IMR-90 (cell line): Measurements from ENCODE around the gene RIF1. TPM values are rescaled to one million over a fixed set of nuclear protein-coding genes. Genes with fewer than 3 reads are reported as not detected.

ENCODE experiments used
- ATAC-seq: fragments of 200-7000 bp; cut with Tn5 transposase; 2 replicates; pipeline ENCODE4 v1.9.1; 2020; ENCODE audit warnings: low read depth, mild to moderate bottlenecking, moderate library complexity
- BruUV-seq: library from RNA; stranded (reverse); fragments of 400-500 nt; replicated peaks from 2 replicates; lab custom pipeline; 2021; lab: Mats Ljungman, UMichigan
- CTCF ChIA-PET: fragments of 300-600 bp; formaldehyde crosslinking; extraction: SDS; loops from one replicate; lab custom pipeline; 2021; ENCODE audit warnings: antibody characterized with exemption; lab: Yijun Ruan, JAX
- POLR2A ChIA-PET: fragments of 300-600 bp; sonication (Branson Sonifier 250); formaldehyde crosslinking; loops from one replicate; lab custom pipeline; 2022; ENCODE audit warnings: antibody characterized with exemption; ENCODE audit not compliant: unreplicated experiment; lab: Charles Lee
- DNase-seq: peaks from one replicate; pipeline ENCODE4 v3.0.0; 2013
- H2AFZ ChIP-seq: replicated peaks from 2 replicates; pipeline ENCODE3; 2013; ENCODE audit warnings: low read length, mild to moderate bottlenecking; ENCODE audit not compliant: poor library complexity
- H2AK5ac ChIP-seq: 2 replicates; pipeline ENCODE4 v1.6.1; 2013; ENCODE audit warnings: low read depth, low read length, inconsistent platforms
- H2AK9ac ChIP-seq: replicated peaks from 2 replicates; pipeline ENCODE3; 2013; ENCODE audit warnings: mild to moderate bottlenecking, low read depth, low read length, moderate library complexity; ENCODE audit not compliant: poor library complexity
- H2BK120ac ChIP-seq: 2 replicates; pipeline ENCODE4 v1.6.1; 2013; ENCODE audit warnings: low read depth, low read length, inconsistent platforms
- H2BK15ac ChIP-seq: 3 replicates; pipeline ENCODE4 v1.6.1; 2013; ENCODE audit warnings: low read depth, low read length, inconsistent platforms
- H2BK20ac ChIP-seq: 2 replicates; pipeline ENCODE4 v1.6.1; 2013; ENCODE audit warnings: low read depth, mild to moderate bottlenecking, inconsistent platforms, low read length, moderate library complexity
- H2BK5ac ChIP-seq: 2 replicates; pipeline ENCODE4 v1.6.1; 2013; ENCODE audit warnings: mild to moderate bottlenecking, low read depth, low read length, inconsistent platforms; ENCODE audit not compliant: poor library complexity, severe bottlenecking
- H3K14ac ChIP-seq: replicated peaks from 2 replicates; pipeline ENCODE4 v1.6.1; 2013; ENCODE audit warnings: low read depth, low read length, inconsistent platforms
- H3K18ac ChIP-seq: 2 replicates; pipeline ENCODE4 v1.6.1; 2013; ENCODE audit warnings: low read depth, low read length, control low read depth
- H3K23ac ChIP-seq: 2 replicates; pipeline ENCODE4 v1.6.1; 2013; ENCODE audit warnings: low read depth, low read length, inconsistent platforms
- H3K27ac ChIP-seq: 2 replicates; pipeline ENCODE4 v1.5.1; 2013; ENCODE audit warnings: mild to moderate bottlenecking, control low read depth, low read length; ENCODE audit not compliant: insufficient read depth
- H3K27me3 ChIP-seq: 2 replicates; pipeline ENCODE4 v1.6.1; 2013; ENCODE audit warnings: low read length; ENCODE audit not compliant: control insufficient read depth, insufficient read depth
- H3K36me3 ChIP-seq: 2 replicates; pipeline ENCODE4 v1.6.1; 2013; ENCODE audit warnings: low read length, mixed read lengths; ENCODE audit not compliant: control insufficient read depth, insufficient read depth
- H3K4ac ChIP-seq: 2 replicates; pipeline ENCODE4 v1.6.1; 2013; ENCODE audit warnings: low read depth, low read length, inconsistent platforms
- H3K4me1 ChIP-seq: 2 replicates; pipeline ENCODE4 v1.6.1; 2013; ENCODE audit warnings: low read length, mixed read lengths; ENCODE audit not compliant: control insufficient read depth, insufficient read depth
- H3K4me2 ChIP-seq: 2 replicates; pipeline ENCODE4 v1.6.1; 2013; ENCODE audit warnings: low read depth, mild to moderate bottlenecking, control low read depth, low read length, moderate library complexity
- H3K4me3 ChIP-seq: 2 replicates; pipeline ENCODE4 v1.5.1; 2013; ENCODE audit warnings: low read depth, mild to moderate bottlenecking, control low read depth, low read length, moderate library complexity; ENCODE audit not compliant: insufficient read depth
- H3K56ac ChIP-seq: 2 replicates; pipeline ENCODE4 v1.6.1; 2013; ENCODE audit warnings: low read length, inconsistent platforms; ENCODE audit not compliant: insufficient read depth; ENCODE audit errors: extremely low read depth
- H3K79me1 ChIP-seq, 2 experiments: 2 replicates each; pipeline ENCODE4 v1.6.1; 2013; ENCODE audit warnings: low read length in 2 of 2, inconsistent platforms in 1 of 2, low read depth in 1 of 2
- H3K9ac ChIP-seq: 2 replicates; pipeline ENCODE4 v1.6.1; 2013; ENCODE audit warnings: low read depth, low read length, control low read depth
- H3K9me1 ChIP-seq: 2 replicates; pipeline ENCODE4 v1.6.1; 2013; ENCODE audit warnings: low read length, inconsistent platforms; ENCODE audit not compliant: insufficient read depth
- H3K9me3 ChIP-seq: 2 replicates; pipeline ENCODE4 v1.6.1; 2013; ENCODE audit warnings: low read length; ENCODE audit not compliant: control insufficient read depth, insufficient read depth
- H4K20me1 ChIP-seq: 2 replicates; pipeline ENCODE4 v1.6.1; 2013; ENCODE audit warnings: low read length, inconsistent platforms; ENCODE audit not compliant: insufficient read depth
- H4K5ac ChIP-seq: 2 replicates; pipeline ENCODE4 v1.6.1; 2013; ENCODE audit warnings: mild to moderate bottlenecking, low read depth, low read length, control low read depth
- H4K8ac ChIP-seq, 2 experiments: 2 replicates each; pipeline ENCODE4 v1.6.1; 2013; ENCODE audit warnings: low read depth in 2 of 2, low read length in 2 of 2, control low read depth in 1 of 2, inconsistent platforms in 1 of 2
- H4K91ac ChIP-seq: 2 replicates; pipeline ENCODE4 v1.6.1; 2013; ENCODE audit warnings: low read depth, low read length, inconsistent platforms; ENCODE audit not compliant: insufficient read depth
- CEBPB ChIP-seq: IDR thresholded peaks from 2 replicates; pipeline ENCODE4 v1.6.1; 2012; ENCODE audit warnings: low read depth, low read length, improper control_type of control experiment
- MAZ ChIP-seq: IDR thresholded peaks from 2 replicates; pipeline ENCODE4 v1.6.1; 2012; ENCODE audit warnings: low read depth, mild to moderate bottlenecking, low read length, improper control_type of control experiment, moderate library complexity, borderline replicate concordance
- NFE2L2 ChIP-seq: fragments of 150-350 bp; IDR thresholded peaks from 2 replicates; pipeline ENCODE4 v1.6.1; 2016; ENCODE audit warnings: low read depth, mild to moderate bottlenecking, low read length
- POLR2A ChIP-seq: IDR thresholded peaks from 2 replicates; pipeline ENCODE4 v1.6.1; 2012; ENCODE audit warnings: mild to moderate bottlenecking, low read depth, low read length
- WGBS, 2 experiments: methylation state at CpG; one replicate each; pipeline versions ENCODE4 v1.1.5 to v1.1.7; 2013; ENCODE audit warnings: missing lambda C conversion rate in 2 of 2; ENCODE audit not compliant: insufficient read length in 1 of 2; ENCODE audit errors: extremely low coverage in 2 of 2; 5-methylcytosine and 5-hydroxymethylcytosine counted together
- dilution Hi-C: fragments of 300-500 bp; cut with HindIII; formaldehyde crosslinking; loops from one replicate; pipeline ENCODE4 v1.14.3; 2018; ENCODE audit warnings: low sequenced_read_pairs; ENCODE audit not compliant: unreplicated experiment
- in situ Hi-C: fragments of 300-500 bp; cut with MboI; formaldehyde crosslinking; loops from 3 replicates; pipeline ENCODE4 v1.14.3; 2019; ENCODE audit warnings: low sequenced_read_pairs, inconsistent platforms, mixed read lengths
- intact Hi-C: fragments of 100-400 bp; cut with micrococcal nuclease; formaldehyde crosslinking; loops from 2 replicates; pipeline ENCODE4 v1.10.0; 2022
- polyA plus RNA-seq, 3 experiments: library from polyadenylated mRNA; depleted of rRNA; stranded (reverse); fragments of >200 nt; gene quantifications; 2 replicates each; pipeline ENCODE4 v1.2.3, GENCODE V29; 2012; ENCODE audit warnings: low replicate concordance in 1 of 3
- total RNA-seq: library from RNA; depleted of rRNA; stranded (reverse); fragments of >200 nt; gene quantifications from 2 replicates; pipeline ENCODE4 v1.2.3, GENCODE V29; 2012

RIF1 gene
- total and polyA plus RNA-seq, 2 of the 4 experiments (the other 2 are of a cell fraction) = 4.3 to 43.9 TPM

- no peak overlapping the region for H2AFZ ChIP-seq
- H3K4me3 ChIP-seq = no peak overlapping the region
- no peak overlapping the region for H4K8ac ChIP-seq
- no peak overlapping the region for H2BK15ac ChIP-seq
- ChIA-PET CTCF (no interaction called here), POLR2A (no interaction called here)
- no peak overlapping the region for H3K56ac ChIP-seq
- H3K27me3 ChIP-seq = no peaks in the 10 kb centered on the region
- H4K91ac ChIP-seq = no peak overlapping the region
- no peaks in the 10 kb centered on the region for H3K9me1 ChIP-seq
- H3K9me3 ChIP-seq = no peaks in the 10 kb centered on the region
- H3K9ac ChIP-seq = no peak overlapping the region
- no peak overlapping the region for H2BK5ac ChIP-seq
- no TSS peak for BruUV-seq
- H3K27ac ChIP-seq = no peak overlapping the region
- no peak overlapping the region for H3K18ac ChIP-seq
- H2BK20ac ChIP-seq = no peak overlapping the region
- intact Hi-C loops = no loop called here
- H2BK120ac ChIP-seq = no peak overlapping the region
- no peak overlapping the region for H3K4ac ChIP-seq
- in situ Hi-C loops = loop anchor here (25.0 kb wide), 1 partner anchor 1197 kb away; no protein-coding TSS in a partner anchor
- no CpG with 5 or more reads among the region's 3 CpGs for WGBS, 2 experiments
- no peak overlapping the region for H2AK9ac ChIP-seq
- H3K4me2 ChIP-seq = no peak overlapping the region
- H3K79me1 ChIP-seq = peaks cover 0 to 9% of the 10 kb centered on the region in 2 experiments; a peak in 3 of 4 replicates
- TF ChIP-seq MAZ (no peak), NFE2L2 (no peak), CEBPB (no peak), POLR2A (no peak)
- no peak overlapping the region for H3K23ac ChIP-seq
- no peak overlapping the region for H3K14ac ChIP-seq
- H3K4me1 ChIP-seq = no peaks in the 10 kb centered on the region
- dilution Hi-C loops = no loop called here
- no peak for ATAC-seq
- DNase-seq = no peak
- H3K36me3 ChIP-seq = peaks cover 35% of the 10 kb centered on the region
- H4K20me1 ChIP-seq = no peaks in the 10 kb centered on the region
- H2AK5ac ChIP-seq = no peak overlapping the region
- H4K5ac ChIP-seq = no peak overlapping the region
Measured at GRCh38 chr2:151465771-151466170, 56.1 kb downstream of the RIF1 start.
